GM18499 (cell line): ENCODE data around the gene KRTAP10-8.
"Not testable (repeated sequence)": the region's sequence is repeated elsewhere in the genome, so short reads cannot be mapped to it uniquely, and the experiment has no call there.

ENCODE experiments used
- ATAC-seq: cut with Tn5 transposase; IDR thresholded peaks from one replicate; pipeline ENCODE4 v1.9.1; 2021; ENCODE audit warnings: moderate number of reproducible peaks; ENCODE audit not compliant: insufficient read depth, unreplicated experiment

Gene KRTAP10-8

DNA sequence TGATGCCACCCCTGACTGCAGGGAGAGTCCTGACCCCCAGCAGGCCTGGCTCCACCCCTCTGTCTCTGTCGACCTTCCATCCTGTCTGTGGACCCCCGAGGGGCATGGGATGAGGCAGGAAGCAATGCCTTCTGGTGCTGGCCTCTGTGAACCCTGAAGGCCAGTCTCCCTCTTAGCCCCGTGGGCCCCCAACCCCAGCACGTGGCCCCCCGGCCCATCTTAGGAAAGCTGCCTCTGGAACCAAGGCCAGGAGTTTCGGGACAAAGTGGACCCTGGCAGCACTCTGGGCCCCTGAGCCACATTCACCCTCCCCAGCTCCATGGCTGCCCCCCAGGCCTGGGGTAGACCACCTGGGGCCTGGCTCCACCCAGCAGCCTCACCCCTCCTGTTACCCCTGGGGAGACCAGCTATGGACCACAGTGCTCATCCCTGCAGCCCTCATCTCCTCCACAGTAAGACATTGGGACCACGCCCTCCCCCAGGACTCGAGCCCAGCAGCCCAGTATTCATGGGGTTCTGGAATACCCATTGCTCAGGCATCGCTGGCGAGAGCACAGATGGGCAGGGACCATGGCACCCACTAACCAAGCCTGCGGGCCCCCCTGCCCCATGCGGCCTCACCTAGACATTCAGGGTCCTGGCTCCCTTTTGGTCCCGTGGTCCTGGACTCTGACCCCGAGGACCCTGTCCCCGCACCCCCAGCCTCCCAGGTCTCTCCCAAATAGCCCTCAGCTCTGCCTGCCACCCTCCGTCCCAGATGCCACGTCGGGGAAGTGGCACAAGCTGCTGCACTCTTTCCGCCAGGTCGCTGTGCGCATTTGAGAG, 26.8 kb downstream of the KRTAP10-8 start:
- not testable (repeated sequence) for ATAC-seq

DNA sequence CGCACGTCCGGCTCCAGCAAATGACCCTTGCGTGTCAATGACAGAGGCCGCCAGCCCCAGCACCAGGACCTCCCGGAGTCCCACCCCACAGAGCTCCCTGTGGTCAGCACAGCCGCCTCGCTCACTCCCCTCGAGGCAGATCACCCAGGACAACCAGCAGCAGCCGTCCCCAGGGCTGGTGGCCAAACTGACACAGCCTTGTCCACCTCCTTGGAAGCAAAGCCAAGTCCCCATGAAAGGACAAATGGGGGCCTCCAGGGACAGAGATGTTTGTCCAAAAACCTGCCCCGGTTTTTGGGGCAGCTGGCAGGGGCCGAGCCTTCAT, 27.4 kb downstream of the KRTAP10-8 start:
- ATAC-seq, result no peak

DNA sequence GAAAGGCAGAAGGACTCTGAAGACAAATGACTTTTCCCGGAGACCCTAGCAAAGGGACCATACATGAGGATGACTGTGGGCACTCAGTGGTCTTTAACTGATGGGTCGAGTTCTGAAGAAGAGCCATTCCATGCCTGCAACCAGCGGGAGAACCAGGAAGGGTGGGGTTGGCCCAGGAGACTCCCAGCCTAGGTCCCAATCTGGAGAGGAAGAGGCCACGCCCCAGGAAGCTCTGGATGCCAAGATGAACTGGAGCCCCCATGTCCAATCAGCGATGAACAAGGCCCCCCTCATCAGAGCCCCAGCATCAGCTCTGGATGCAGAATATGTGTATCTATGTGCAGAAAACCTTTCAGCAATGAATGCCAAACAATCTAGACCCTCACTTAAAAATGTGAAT, 28.9 kb downstream of the KRTAP10-8 start:
- no peak for ATAC-seq

DNA sequence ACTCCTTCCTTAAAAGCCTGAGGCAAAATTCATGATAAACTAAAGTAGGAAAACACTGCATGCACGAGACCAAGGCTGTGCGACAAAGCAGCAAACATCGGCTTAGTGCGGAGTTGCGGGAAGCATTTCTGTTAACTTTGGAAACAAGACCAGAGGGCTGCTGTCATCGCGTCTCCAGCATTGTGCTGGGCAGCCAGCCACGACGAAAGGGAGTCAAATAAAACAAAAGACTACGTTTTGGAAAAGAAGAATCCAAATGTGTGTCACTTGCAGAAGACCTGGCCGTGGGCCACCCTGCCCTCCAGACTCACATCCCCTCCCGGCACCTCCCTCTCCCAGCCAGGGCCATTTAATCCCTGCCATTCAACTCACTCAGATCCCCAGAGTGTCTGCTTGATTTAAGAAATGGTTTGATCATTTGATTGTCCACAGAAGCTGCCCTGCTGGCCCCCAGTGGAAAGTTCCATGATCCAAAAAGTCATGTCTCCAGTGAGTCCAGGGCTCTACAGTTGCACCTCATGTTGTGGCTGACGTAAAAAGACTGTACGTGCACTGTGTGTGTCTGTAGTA, 31.9 kb downstream of the KRTAP10-8 start:
- no peak for ATAC-seq

DNA sequence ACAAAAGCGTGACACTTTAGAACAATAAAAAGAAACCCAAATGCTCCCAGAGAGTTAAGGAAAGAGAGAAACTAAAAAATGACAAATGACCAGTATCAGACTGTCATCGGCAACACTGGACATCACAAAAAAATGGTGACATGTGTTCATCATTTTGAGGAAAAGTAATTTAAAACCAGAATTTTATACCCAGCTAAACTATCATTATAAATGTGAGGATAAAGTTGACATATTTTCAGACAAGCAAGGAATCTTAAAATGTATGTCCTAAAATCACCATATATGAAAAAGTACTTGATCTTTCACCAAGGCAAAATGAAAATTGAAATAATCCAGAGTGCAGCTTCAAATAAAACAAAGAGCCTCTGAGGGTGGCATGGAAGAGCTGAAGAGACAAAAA, 33.0 kb downstream of the KRTAP10-8 start:
- ATAC-seq, result no peak

DNA sequence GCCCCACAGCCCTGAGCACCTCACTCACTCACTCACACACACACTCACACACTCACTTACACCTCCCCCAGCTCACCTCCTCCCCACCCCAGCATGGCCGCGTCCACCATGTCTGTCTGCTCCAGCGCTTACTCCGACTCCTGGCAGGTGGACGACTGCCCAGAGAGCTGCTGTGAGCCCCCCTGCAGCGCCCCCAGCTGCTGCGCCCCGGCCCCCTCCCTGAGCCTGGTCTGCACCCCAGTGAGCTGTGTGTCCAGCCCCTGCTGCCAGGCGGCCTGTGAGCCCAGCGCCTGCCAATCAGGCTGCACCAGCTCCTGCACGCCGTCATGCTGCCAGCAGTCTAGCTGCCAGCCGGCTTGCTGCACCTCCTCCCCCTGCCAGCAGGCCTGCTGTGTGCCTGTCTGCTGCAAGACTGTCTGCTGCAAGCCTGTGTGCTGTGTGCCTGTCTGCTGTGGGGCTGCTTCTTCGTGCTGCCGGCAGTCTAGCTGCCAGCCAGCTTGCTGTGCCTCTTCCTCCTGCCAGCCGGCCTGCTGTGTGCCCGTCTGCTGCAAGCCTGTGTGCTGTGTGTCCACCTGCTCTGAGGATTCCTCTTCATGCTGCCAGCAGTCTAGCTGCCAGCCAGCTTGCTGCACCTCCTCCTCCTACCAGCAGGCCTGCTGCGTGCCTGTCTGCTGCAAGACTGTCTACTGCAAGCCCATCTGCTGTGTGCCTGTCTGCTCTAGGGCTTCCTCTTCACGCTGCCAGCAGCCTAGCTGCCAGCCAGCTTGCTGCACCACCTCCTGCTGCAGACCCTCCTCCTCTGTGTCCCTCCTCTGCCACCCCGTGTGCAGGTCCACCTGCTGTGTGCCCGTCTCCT, 34.7 kb downstream of the KRTAP10-8 start, which contains the start of gene KRTAP10-11:
Gene KRTAP10-11 (plus strand): TSS at position 49 of the 856 bp plus-strand sequence. CDS start 45 bp downstream, at position 94.
- ATAC-seq, result not testable (repeated sequence)

DNA sequence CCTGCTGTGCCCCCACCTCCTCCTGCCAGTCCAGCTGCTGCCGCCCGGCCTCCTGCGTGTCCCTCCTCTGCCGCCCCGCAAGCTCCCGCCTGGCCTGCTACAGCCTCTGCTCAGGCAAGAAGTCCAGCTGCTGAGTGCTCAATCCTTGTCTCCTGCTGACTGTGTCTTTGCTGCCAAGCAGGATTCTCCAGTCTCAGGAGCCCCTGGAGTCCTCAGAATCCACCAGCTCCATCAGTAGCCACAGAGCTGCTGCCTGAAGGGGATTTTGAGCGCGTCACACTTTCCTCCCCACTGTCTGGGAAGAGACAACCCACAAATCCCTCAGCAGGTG, 35.3 kb downstream of the KRTAP10-8 start:
- no peak for ATAC-seq

DNA sequence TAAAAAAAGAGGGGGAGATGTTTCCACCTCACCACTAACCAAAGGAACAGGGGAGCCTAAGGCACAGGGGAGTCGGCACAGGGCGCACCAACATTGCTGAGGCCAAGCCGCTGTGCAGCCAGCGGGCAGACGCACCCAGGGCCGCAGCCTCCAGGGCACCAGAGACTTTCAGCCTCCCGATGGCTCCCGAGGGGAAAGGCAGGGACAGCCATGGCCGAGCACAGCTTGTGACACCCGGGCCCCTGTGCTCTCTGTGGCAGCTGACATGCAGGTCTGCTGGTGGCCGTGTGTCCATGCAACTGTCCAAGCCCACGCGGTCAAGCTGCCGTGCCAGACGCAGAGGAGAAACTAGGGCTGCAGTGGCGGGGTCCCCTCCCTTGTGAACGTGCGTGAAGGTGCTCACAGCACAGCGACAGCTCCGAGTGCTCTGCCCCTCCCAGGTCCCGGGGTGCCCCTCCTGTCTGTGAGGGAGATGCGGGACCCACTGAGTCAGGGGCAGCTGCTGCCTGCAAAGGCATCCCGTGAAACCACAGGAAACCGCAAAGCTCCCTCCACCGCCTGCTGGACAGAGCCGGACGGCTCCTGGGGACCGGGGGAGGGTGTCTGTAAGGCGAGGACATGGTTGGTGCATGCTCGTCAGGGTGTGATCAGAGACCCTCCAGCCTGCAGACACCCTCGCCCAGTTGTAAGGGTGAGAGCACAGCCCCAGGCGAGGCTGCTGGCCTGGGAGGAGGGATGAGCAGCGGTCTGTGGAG, 36.9 kb downstream of the KRTAP10-8 start:
- no peak for ATAC-seq

DNA sequence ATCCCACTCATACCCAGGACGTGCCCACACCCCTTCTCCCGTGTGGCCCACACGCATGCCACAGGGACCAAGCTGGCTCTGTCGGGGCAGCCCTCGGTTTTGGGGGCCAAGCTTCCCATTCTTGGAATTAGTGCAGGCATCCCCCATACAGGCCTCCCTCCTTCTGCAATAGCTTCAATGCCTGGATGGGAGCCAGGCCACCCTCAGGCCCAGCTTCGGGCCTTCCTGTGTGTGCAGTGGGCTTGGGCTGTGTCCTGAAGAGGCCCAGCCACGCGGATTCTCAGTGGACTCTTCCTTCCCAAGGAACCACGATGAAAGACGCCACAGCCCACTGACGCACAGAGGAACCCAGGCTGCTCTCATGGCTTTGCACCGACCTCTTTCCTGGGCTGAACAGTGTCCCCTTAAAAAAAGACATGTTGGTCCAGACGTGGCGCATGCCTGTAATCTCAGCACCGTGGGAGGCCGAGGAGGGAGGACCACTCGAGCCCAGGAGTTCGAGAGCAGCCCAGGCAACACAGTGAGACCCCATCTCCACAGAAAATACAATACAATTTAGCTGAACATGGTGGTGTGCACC, 37.7 kb downstream of the KRTAP10-8 start:
- ATAC-seq, result no peak

DNA sequence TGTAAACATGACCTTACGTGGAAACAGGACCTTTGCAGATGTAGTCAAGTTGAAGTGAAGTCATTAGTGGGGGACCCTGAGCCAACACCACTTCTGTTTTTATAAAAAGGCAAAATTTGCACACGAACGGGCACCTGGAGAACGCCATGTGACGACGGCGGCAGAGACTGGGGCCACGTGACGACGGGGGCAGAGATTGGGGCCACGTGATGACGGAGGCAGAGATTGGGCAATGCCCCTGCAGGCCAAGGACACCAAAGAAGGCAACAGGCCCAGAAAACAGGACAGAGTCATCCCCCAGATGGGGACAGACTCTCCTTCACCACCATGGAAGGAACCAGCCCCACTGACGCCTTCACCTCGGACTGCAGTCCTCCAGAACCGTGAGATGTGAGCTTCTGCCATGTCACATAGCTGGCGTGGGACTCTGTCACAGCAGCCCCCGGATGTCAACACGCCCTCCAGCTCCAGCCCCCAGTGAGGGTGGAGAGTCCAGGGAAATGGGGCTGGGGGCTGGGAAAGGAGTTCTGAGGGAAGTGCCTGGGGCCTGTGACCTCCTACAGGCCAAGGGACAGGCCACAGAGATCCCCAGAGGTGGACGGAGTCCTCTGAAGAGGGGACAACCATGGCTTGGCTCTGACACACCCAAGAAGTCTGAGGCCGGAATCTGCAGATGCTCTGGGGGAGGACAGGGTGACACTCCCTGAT, 38.5 kb downstream of the KRTAP10-8 start:
- no peak for ATAC-seq

DNA sequence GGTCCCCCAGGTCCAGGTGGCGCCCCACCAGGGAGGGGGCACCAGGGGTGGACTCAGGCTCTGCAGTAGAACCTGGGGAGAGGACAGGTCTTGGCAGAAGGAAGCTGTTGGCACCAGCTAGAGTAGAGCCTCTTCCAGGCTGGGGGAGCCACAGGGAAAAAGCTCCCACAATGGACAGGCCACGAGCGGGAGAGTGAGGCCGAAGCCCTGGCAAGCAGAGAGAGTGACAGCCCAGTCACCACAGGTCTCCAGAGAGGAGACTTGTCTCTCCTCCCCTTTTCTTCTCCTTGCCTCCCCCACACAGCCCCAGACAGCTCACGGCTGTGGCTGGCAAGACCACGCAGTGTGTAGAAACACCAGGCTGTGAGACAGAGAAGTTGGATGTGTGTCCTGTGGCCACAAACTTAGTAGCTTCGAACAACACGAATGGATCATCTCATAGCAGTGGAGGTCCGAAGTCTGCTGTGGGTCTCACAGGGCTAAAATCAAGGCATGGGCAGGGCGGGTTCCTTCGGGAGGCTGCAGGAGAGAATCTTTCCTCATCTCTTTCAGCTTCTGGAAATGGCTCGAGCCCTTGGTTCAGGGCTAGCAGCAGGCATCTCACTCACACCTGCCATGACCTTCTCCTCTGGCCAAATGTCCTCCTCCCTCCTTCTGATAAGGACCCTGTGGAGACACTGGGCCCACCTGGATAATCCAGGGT, 39.2 kb downstream of the KRTAP10-8 start:
- no peak for ATAC-seq

DNA sequence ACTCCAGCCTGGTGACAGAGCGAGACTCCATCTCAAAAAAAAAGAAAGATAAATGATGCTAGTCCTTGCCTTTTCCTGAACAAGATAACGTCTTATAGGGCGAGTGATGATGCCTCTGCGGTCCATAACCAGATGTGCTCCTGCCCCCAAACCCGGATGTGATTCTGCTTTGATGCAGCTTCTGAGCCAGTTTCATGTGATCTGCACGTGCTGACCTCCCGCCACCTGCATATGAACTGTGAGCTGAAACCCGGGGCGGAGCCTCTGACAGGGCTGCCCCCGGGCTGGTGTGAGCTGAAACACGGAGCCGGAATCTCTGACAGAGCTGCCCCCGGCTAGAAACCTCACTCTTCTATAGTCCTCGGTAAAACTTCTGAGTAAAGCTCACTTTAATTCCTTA, 41.2 kb downstream of the KRTAP10-8 start:
- no peak for ATAC-seq

DNA sequence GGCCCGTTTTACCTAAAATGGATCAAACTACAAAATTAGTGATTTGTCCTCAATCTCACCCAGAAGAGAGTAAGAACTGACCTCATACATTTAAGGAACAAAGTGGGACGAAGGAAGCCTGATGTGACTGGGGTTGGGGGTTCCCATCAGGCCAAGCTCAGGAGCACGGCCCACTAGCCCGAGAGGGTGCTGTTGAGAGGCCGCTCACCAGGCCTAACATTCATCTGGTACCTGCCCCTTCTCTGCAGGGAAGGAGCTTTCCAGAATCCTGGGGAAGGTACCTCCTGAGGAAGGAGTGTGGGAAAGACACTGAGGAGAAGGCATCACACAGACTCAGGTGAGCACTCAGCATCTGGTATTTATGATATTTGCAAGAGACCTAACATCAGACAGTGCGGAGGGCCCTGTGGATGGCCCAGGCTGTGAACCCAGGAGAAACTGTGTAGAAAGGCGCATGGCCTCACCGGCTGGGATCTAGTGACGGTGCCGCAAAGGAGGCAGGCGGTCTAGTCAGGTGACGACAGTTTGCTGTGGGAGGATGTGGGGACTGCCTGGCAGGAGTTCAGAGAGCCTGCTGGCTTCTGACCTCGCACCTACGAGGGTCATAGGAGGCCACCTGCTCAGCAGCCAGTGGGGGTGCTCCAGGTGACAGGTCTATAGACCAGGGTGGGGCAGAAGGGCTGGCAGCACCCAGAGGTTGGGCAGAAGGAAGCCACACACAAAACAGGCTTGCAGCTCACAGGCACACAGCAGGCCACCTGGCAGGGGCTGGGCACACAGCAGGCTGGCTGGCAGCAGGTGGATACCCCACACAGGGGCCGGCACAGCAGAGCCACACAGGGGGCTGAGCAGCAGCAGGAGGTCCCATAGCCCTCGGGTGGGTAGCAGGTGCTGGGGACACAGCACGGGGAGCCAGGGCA, 42.0 kb downstream of the KRTAP10-8 start:
- no peak for ATAC-seq

DNA sequence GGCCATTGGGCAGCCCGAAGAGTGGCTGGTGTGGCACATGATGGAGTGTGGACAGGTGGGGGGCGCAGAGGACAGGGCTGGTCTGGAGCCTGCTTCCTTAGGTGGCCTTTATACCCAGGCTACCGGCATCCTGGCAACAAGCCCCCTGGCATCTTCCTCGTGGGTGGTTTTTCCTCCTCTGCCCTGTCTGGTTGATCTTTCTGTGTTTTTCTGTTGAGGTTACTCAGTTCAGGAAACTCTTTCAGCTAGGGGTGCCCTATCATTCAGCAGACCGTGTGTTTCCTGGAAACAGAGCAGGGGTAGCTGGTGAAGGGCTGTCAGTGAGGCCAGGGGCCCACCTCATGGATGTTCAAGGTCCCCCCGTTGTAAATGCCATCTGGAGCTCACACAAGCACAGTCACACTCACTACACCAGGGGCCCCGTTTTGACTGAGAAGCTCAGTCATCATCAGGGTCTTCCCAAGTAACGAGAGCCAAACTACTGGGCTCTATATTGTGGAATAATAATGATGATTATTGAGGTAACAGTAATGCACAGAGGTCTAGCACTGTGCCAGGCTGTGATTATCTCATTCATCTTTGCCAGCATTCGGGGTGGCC, 42.8 kb downstream of the KRTAP10-8 start, which contains the start of gene KRTAP12-4:
Gene KRTAP12-4 (minus strand): TSS at position 84 of the 600 bp plus-strand sequence. CDS start 45 bp downstream, at position 39.
- no peak for ATAC-seq

DNA sequence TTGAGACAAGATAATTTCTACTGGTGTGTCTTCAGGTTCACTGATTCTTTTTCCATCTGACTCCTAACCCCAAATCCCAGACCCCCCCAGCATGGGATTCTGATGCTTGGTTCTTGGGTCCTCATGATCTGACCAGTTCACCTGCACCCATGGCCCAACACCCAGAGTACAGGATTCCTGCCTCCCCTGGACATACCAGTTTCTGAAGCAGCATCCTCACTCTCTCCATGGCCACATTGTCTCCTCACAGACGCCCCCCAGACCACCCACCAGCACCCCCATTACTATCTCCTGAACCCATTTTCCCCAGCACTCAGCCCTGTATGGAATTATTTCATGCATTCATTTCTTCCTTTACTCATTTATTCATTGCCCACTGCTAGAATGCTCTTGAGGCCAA, 45.0 kb downstream of the KRTAP10-8 start:
- ATAC-seq, result no peak

DNA sequence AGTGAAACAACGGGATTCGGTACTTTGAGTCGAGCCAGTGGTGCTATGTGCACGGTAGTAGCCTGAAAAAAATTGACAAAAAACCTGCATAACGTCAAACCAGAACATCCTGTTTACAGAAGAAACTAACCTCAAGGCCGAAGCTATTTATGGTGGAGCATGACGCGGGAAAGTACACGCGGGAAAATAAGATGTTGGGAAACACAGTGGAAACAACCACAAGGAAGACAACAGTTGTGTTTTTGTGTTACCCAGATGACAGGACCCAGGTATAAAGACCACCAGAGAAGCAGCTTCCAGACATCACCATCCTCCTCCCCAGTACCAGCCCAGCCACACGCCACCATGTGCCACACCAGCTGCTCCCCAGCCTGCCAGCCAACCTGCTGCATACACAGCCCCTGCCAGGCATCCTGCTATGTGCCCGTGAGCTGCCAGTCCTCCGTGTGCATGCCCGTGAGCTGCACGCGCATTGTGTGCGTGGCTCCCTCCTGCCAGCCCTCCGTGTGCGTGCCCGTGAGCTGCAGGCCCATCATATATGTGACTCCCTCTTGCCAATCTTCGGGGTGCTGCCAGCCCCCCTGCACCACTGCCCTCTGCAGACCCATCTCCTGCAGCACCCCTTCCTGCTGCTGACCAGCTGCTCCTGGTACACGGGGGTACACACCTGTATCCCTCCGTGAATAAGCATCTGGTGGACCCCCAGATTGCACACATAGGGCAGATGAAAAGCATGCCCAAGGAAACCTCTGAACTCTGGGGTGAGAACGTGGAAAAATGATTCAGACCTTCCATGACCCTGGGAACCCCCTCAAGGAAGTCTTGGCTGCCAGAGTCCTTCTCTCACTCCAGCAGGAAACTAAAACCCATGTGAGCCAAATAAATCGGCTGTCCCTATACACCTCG, 46.0 kb downstream of the KRTAP10-8 start, which contains the start of gene KRTAP12-3:
Gene KRTAP12-3 (plus strand): TSS at position 298 of the 906 bp plus-strand sequence. CDS start 48 bp downstream, at position 346.
- ATAC-seq, result no peak
